HL-60 (cell line): ENCODE measurements around the gene TMC3.

ENCODE experiments used
- DNase-seq, 2 experiments: peaks; one replicate each; pipeline ENCODE4 v3.0.0-alpha.2; 2010 to 2020; ENCODE audit warnings: low read depth in 1 of 2, low spot score in 1 of 2
- H3K27ac ChIP-seq: fragments of 250-450 bp; sonication (Bioruptor Pico); replicated peaks from 2 replicates; pipeline ENCODE4 v1.5.1; 2020; ENCODE audit warnings: mild to moderate bottlenecking, moderate library complexity
- H3K27me3 ChIP-seq: fragments of 250-450 bp; sonication (Bioruptor Pico); 2 replicates; pipeline ENCODE4 v1.5.1; 2021; ENCODE audit warnings: mild to moderate bottlenecking, moderate library complexity; ENCODE audit not compliant: insufficient read depth, poor library complexity, severe bottlenecking
- H3K4me3 ChIP-seq: replicated peaks from 2 replicates; pipeline ENCODE4 v1.5.1; 2011; ENCODE audit warnings: mild to moderate bottlenecking, control low read depth, low read length; ENCODE audit not compliant: insufficient read depth
- CTCF ChIP-seq: IDR thresholded peaks from one replicate; pipeline ENCODE4 v1.5.1; 2011; ENCODE audit warnings: low read length, control low read depth, inconsistent platforms; ENCODE audit not compliant: insufficient read depth
- GABPA ChIP-seq: IDR thresholded peaks from 2 replicates; pipeline ENCODE4 v1.6.1; 2012; ENCODE audit warnings: low read depth
- POLR2AphosphoS5 ChIP-seq: IDR thresholded peaks from 2 replicates; pipeline ENCODE4 v1.6.1; 2012; ENCODE audit warnings: low read depth
- REST ChIP-seq: IDR thresholded peaks from 2 replicates; pipeline ENCODE4 v1.6.1; 2012; ENCODE audit warnings: low read depth; ENCODE audit not compliant: insufficient replicate concordance
- SPI1 ChIP-seq: IDR thresholded peaks from 2 replicates; pipeline ENCODE4 v1.6.1; 2012; ENCODE audit warnings: low read depth, mild to moderate bottlenecking, borderline replicate concordance

The TMC3 gene

GRCh38 chr15:81302701-81303109 is 71.3 kb downstream of the TMC3 start:
- no peak overlapping the region for H3K4me3 ChIP-seq
- no peak for DNase-seq

GRCh38 chr15:81301815-81302399 is 72.1 kb downstream of the TMC3 start:
- Histone ChIP-seq H3K4me3 (no peak overlapping the region), H3K27me3 (no peaks in the 10 kb centered on the region), H3K27ac (0 out of 2 replicates have a peak overlapping the region, but pooled peaks have one; percentile 15)
- no peak for TF ChIP-seq REST
- TF ChIP-seq CTCF: no peak
- peak; percentile 31; the same call in 1 of the 2 replicates for TF ChIP-seq SPI1
- no peak for TF ChIP-seq POLR2AphosphoS5
- no peak for TF ChIP-seq GABPA
- DNase-seq: peak in 1 of 2 experiments; percentile 11

More at GRCh38 chr15:81302701-81303109, 71.3 kb downstream of the TMC3 start:
- no peaks in the 10 kb centered on the region for H3K27me3 ChIP-seq
- no peak for TF ChIP-seq CTCF
- TF ChIP-seq SPI1: peak; percentile 35; the same call in 1 of the 2 replicates
- no peak for TF ChIP-seq REST
- TF ChIP-seq GABPA: no peak
- no peak for TF ChIP-seq POLR2AphosphoS5
- H3K27ac ChIP-seq: no peak overlapping the region

GRCh38 chr15:81301385-81301784 is 72.6 kb downstream of the TMC3 start:
- H3K4me3 ChIP-seq: no peak overlapping the region
- no peak for DNase-seq
- H3K27ac ChIP-seq: no peak overlapping the region
- TF ChIP-seq GABPA (no peak), REST (no peak), POLR2AphosphoS5 (no peak), SPI1 (no peak), CTCF (no peak)
- no peaks in the 10 kb centered on the region for H3K27me3 ChIP-seq
